ENCODE measurements around the gene PCYOX1L.

- TF ChIP-seq CTCF (conservative IDR thresholded peaks at IDR 0.05; ENCODE audit: low read depth, low read length) (no peak), EZH2 (IDR thresholded peaks at IDR 0.05; ENCODE audit: borderline replicate concordance, low read depth, low read length, poor library complexity, severe bottlenecking) (no peak)
These were observed 17.6 kb downstream of the PCYOX1L start for GRCh38 chr5:149375434-149375833.

Data from A673 (cell line).